ENCODE results near the gene TMOD3. TPM values are rescaled to one million over a fixed set of nuclear protein-coding genes. Genes with fewer than 3 reads are reported as not detected.

The TMOD3 gene
- total RNA-seq, 1 experiment from 2014 or later: 53.6 TPM

DNA sequence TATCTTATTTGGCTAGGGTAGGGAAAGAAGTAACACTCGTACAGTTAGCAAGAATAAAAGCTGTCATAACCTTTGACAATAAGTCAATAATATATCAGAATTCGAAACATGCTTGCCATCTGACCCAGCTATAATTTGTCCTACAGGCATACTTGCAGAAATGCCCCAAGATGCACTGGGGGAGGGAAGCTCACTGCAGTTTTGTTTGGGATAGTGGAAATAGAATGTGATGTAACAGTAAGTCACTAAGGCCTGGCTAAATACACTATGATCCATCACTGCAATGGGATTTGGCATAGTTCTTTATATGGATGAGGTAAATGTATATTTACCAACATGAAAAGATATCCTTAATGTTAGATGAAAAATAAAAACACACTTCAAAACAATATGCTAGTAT, 25.5 kb upstream of the TMOD3 start:
- H3K9me3 Mint-ChIP-seq (ENCODE audit: low read depth, unreplicated experiment): no peaks in the 10 kb centered on the region
- H3K4me3 Mint-ChIP-seq (ENCODE audit: low read depth, unreplicated experiment): no peak overlapping the region
- no peak overlapping the region for H3K27ac Mint-ChIP-seq (ENCODE audit: unreplicated experiment)
- no peaks in the 10 kb centered on the region for H3K36me3 Mint-ChIP-seq (ENCODE audit: insufficient read depth, unreplicated experiment)
- no TSS peak for BruUV-seq (replicated peaks)
- no peak for DNase-seq
- H3K4me1 Mint-ChIP-seq (ENCODE audit: low read depth, unreplicated experiment): no peaks in the 10 kb centered on the region
- intact Hi-C loops (cut with micrococcal nuclease; ENCODE audit: unreplicated experiment): no loop called here
- H3K27me3 Mint-ChIP-seq (ENCODE audit: unreplicated experiment): no peaks in the 10 kb centered on the region
- CTCF ChIA-PET: no interaction called here
- TF ChIP-seq, protein P1, sequence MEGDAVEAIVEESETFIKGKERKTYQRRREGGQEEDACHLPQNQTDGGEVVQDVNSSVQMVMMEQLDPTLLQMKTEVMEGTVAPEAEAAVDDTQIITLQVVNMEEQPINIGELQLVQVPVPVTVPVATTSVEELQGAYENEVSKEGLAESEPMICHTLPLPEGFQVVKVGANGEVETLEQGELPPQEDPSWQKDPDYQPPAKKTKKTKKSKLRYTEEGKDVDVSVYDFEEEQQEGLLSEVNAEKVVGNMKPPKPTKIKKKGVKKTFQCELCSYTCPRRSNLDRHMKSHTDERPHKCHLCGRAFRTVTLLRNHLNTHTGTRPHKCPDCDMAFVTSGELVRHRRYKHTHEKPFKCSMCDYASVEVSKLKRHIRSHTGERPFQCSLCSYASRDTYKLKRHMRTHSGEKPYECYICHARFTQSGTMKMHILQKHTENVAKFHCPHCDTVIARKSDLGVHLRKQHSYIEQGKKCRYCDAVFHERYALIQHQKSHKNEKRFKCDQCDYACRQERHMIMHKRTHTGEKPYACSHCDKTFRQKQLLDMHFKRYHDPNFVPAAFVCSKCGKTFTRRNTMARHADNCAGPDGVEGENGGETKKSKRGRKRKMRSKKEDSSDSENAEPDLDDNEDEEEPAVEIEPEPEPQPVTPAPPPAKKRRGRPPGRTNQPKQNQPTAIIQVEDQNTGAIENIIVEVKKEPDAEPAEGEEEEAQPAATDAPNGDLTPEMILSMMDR (IDR thresholded peaks at IDR 0.05; ENCODE audit: unreplicated experiment): no peak

GRCh38 chr15:51806123-51806522, 23.3 kb upstream of the TMOD3 start:
- H3K27ac Mint-ChIP-seq (ENCODE audit: unreplicated experiment): no peak overlapping the region
- no peak for DNase-seq
- intact Hi-C loops (cut with micrococcal nuclease; ENCODE audit: unreplicated experiment): no loop called here
- no TSS peak for BruUV-seq (replicated peaks)
- H3K36me3 Mint-ChIP-seq (ENCODE audit: insufficient read depth, unreplicated experiment): no peaks in the 10 kb centered on the region
- H3K27me3 Mint-ChIP-seq (ENCODE audit: unreplicated experiment): no peaks in the 10 kb centered on the region
- H3K9me3 Mint-ChIP-seq (ENCODE audit: low read depth, unreplicated experiment): no peaks in the 10 kb centered on the region
- CTCF ChIA-PET: no interaction called here
- TF ChIP-seq, protein P1 (IDR thresholded peaks at IDR 0.05; ENCODE audit: unreplicated experiment): no peak
- H3K4me1 Mint-ChIP-seq (ENCODE audit: low read depth, unreplicated experiment): no peaks in the 10 kb centered on the region
- H3K4me3 Mint-ChIP-seq (ENCODE audit: low read depth, unreplicated experiment): no peak overlapping the region

DNA sequence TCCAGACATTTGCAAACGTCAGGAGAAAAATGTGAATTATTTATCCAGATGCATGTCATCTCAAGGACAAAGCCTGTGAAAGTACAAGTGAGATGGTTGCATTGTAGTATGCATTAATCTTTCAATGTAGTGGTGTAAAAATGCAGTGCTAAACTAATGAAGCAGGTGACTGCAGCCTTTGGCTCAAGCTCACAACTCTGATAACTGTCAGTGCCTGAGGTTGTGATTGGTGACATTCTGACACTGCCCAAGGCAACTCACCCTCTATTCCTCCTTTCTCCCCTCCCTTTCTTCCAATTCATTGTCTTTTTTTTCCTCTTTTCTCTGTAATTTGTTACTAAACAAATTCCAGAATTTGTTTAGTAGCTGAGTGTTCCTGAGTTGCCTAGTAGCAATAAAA, 20.0 kb upstream of the TMOD3 start:
- TF ChIP-seq, protein P1 (IDR thresholded peaks at IDR 0.05; ENCODE audit: unreplicated experiment): no peak
- no peaks in the 10 kb centered on the region for H3K9me3 Mint-ChIP-seq (ENCODE audit: low read depth, unreplicated experiment)
- no peaks in the 10 kb centered on the region for H3K36me3 Mint-ChIP-seq (ENCODE audit: insufficient read depth, unreplicated experiment)
- BruUV-seq (replicated peaks): no TSS peak
- DNase-seq: no peak
- CTCF ChIA-PET: no interaction called here
- no peak overlapping the region for H3K4me3 Mint-ChIP-seq (ENCODE audit: low read depth, unreplicated experiment)
- H3K27me3 Mint-ChIP-seq (ENCODE audit: unreplicated experiment): no peaks in the 10 kb centered on the region
- no peak overlapping the region for H3K27ac Mint-ChIP-seq (ENCODE audit: unreplicated experiment)
- intact Hi-C loops (cut with micrococcal nuclease; ENCODE audit: unreplicated experiment): no loop called here
- H3K4me1 Mint-ChIP-seq (ENCODE audit: low read depth, unreplicated experiment): no peaks in the 10 kb centered on the region

DNA sequence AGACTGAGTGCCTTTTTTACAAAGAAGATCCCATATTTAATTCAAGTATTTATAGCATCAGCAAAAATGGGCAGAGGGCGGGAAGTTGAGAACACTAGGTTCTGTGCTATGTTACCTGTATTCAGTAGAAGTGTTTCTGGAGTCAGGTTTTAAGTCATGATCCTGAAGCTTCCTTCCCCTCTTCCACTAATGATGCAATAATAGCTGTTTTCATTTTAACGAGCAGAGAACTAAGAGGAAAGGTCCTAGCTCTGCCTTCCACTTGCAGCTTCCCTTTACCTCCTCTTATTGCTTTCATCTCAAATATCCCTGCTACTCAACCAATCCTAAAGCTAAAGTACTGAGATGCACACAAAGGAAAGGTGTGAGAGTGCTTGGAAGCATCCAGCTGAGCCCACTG, 16.9 kb upstream of the TMOD3 start:
- intact Hi-C loops (cut with micrococcal nuclease; ENCODE audit: unreplicated experiment): no loop called here
- no TSS peak for BruUV-seq (replicated peaks)
- CTCF ChIA-PET: no interaction called here
- Mint-ChIP-seq H3K9me3 (ENCODE audit: low read depth, unreplicated experiment) (no peaks in the 10 kb centered on the region), H3K4me1 (ENCODE audit: low read depth, unreplicated experiment) (peaks cover 11% of the 10 kb centered on the region), H3K27me3 (ENCODE audit: unreplicated experiment) (no peaks in the 10 kb centered on the region), H3K4me3 (ENCODE audit: low read depth, unreplicated experiment) (no peak overlapping the region), H3K36me3 (ENCODE audit: insufficient read depth, unreplicated experiment) (no peaks in the 10 kb centered on the region), H3K27ac (ENCODE audit: unreplicated experiment) (no peak overlapping the region)
- TF ChIP-seq, protein P1 (IDR thresholded peaks at IDR 0.05; ENCODE audit: unreplicated experiment): no peak
- DNase-seq: no peak

- no peak overlapping the region for H3K27ac Mint-ChIP-seq (ENCODE audit: unreplicated experiment)
- no peak for DNase-seq
- TF ChIP-seq, protein P1 (IDR thresholded peaks at IDR 0.05; ENCODE audit: unreplicated experiment): no peak
- BruUV-seq (replicated peaks): no TSS peak
- CTCF ChIA-PET: no interaction called here
- H3K4me3 Mint-ChIP-seq (ENCODE audit: low read depth, unreplicated experiment): no peak overlapping the region
- intact Hi-C loops (cut with micrococcal nuclease; ENCODE audit: unreplicated experiment): no loop called here
- no peaks in the 10 kb centered on the region for H3K27me3 Mint-ChIP-seq (ENCODE audit: unreplicated experiment)
- H3K36me3 Mint-ChIP-seq (ENCODE audit: insufficient read depth, unreplicated experiment): no peaks in the 10 kb centered on the region
- H3K9me3 Mint-ChIP-seq (ENCODE audit: low read depth, unreplicated experiment): no peaks in the 10 kb centered on the region
- peaks cover 11% of the 10 kb centered on the region for H3K4me1 Mint-ChIP-seq (ENCODE audit: low read depth, unreplicated experiment)
Observed at GRCh38 chr15:51814606-51815005, 14.8 kb upstream of the TMOD3 start.
